Measurements from ENCODE around the gene EREG. TPM values are rescaled to one million over a fixed set of nuclear protein-coding genes. Genes with fewer than 3 reads are reported as not detected.

Gene EREG
- total and polyA plus RNA-seq, 9 of the 15 experiments (the other 6 are each of a cell fraction or from before 2014, with no cell fraction given) = 0.97 to 7.3 (median 2.5) TPM

DNA sequence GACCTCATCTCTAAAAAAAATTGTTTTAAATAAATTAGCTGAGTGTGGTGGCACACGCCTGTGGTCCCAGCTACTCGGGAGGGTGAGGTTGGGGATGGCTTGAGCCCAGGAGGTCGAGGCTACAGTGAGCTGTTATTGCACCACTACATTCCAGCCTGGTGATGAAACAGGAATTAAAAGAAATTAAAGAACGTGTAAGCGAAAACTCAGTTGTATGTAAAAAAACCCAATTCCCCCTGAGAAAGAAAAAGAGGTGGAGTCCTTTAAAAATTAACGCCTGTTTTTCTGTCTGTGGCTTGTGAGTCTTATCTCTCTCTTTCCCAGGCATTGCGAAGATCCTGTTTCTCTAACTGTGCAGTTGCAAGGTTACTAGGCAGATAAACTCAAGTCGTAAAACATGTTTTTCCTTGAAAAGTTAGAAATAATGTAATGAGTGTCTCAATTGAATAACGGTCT is 34.6 kb upstream of the EREG start (continued):
- no peak for TF ChIP-seq PCBP1 (IDR thresholded peaks at IDR 0.05; ENCODE audit: low read depth, low read length, poor library complexity, severe bottlenecking)
- peak; percentile 66 for TF ChIP-seq RBFOX2 (IDR thresholded peaks at IDR 0.05; ENCODE audit: low read depth, low read length)
- peak; percentile 77 for TF ChIP-seq TCF3 (CRISPR knock-in tag; IDR thresholded peaks at IDR 0.05)
- no peak for TF ChIP-seq EWSR1 (IDR thresholded peaks at IDR 0.05; ENCODE audit: borderline replicate concordance, low read depth, partially characterized antibody)
- TF ChIP-seq EGR1 (conservative IDR thresholded peaks at IDR 0.05) = no peak
- peak; percentile 37 for TF ChIP-seq RBBP5 (IDR thresholded peaks at IDR 0.05; ENCODE audit: borderline replicate concordance, insufficient read depth, low read length, poor library complexity, severe bottlenecking)
- TF ChIP-seq, protein P1, sequence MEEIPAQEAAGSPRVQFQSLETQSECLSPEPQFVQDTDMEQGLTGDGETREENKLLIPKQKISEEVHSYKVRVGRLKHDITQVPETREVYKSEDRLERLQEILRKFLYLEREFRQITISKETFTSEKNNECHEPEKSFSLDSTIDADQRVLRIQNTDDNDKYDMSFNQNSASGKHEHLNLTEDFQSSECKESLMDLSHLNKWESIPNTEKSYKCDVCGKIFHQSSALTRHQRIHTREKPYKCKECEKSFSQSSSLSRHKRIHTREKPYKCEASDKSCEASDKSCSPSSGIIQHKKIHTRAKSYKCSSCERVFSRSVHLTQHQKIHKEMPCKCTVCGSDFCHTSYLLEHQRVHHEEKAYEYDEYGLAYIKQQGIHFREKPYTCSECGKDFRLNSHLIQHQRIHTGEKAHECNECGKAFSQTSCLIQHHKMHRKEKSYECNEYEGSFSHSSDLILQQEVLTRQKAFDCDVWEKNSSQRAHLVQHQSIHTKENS (CRISPR knock-in tag; IDR thresholded peaks at IDR 0.05) = no peak
- no peak for TF ChIP-seq TFAM (CRISPR knock-in tag; conservative IDR thresholded peaks at IDR 0.05)
- no peak for TF ChIP-seq POLR3A (IDR thresholded peaks at IDR 0.05; ENCODE audit: borderline replicate concordance, extremely low read depth, insufficient read depth, insufficient read length)
- TF ChIP-seq TARDBP (IDR thresholded peaks at IDR 0.05) = no peak
- no peak for TF ChIP-seq GATAD2B (IDR thresholded peaks at IDR 0.05; ENCODE audit: borderline replicate concordance)
- TF ChIP-seq HDAC2 (IDR thresholded peaks at IDR 0.05) = 0 out of 2 replicates have a peak, but pooled peaks have one; percentile 35
- TF ChIP-seq FUS (optimal IDR thresholded peaks at IDR 0.05; ENCODE audit: low read depth, low read length) = no peak
- TF ChIP-seq, protein P2, sequence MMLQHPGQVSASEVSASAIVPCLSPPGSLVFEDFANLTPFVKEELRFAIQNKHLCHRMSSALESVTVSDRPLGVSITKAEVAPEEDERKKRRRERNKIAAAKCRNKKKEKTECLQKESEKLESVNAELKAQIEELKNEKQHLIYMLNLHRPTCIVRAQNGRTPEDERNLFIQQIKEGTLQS (IDR thresholded peaks at IDR 0.05) = peak; percentile 72
- TF ChIP-seq, protein P2 (CRISPR knock-in tag; conservative IDR thresholded peaks at IDR 0.05) = no peak
- no peak for TF ChIP-seq IRF2 (CRISPR knock-in tag; IDR thresholded peaks at IDR 0.05)
- TF ChIP-seq FOXP1 (CRISPR knock-in tag; IDR thresholded peaks at IDR 0.05) = no peak
- TF ChIP-seq, protein P3, sequence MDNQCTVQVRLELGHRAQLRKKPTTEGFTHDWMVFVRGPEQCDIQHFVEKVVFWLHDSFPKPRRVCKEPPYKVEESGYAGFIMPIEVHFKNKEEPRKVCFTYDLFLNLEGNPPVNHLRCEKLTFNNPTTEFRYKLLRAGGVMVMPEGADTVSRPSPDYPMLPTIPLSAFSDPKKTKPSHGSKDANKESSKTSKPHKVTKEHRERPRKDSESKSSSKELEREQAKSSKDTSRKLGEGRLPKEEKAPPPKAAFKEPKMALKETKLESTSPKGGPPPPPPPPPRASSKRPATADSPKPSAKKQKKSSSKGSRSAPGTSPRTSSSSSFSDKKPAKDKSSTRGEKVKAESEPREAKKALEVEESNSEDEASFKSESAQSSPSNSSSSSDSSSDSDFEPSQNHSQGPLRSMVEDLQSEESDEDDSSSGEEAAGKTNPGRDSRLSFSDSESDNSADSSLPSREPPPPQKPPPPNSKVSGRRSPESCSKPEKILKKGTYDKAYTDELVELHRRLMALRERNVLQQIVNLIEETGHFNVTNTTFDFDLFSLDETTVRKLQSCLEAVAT (IDR thresholded peaks at IDR 0.05) = peak; percentile 12 to 66; a peak in 3 of 4 replicates
- TF ChIP-seq, protein P4, sequence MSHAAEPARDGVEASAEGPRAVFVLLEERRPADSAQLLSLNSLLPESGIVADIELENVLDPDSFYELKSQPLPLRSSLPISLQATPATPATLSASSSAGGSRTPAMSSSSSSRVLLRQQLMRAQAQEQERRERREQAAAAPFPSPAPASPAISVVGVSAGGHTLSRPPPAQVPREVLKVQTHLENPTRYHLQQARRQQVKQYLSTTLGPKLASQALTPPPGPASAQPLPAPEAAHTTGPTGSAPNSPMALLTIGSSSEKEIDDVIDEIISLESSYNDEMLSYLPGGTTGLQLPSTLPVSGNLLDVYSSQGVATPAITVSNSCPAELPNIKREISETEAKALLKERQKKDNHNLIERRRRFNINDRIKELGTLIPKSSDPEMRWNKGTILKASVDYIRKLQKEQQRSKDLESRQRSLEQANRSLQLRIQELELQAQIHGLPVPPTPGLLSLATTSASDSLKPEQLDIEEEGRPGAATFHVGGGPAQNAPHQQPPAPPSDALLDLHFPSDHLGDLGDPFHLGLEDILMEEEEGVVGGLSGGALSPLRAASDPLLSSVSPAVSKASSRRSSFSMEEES (CRISPR knock-in tag; IDR thresholded peaks at IDR 0.05) = no peak
- no peak for TF ChIP-seq PPARD (CRISPR knock-in tag; IDR thresholded peaks at IDR 0.05)
- TF ChIP-seq ZNF311 (CRISPR knock-in tag; IDR thresholded peaks at IDR 0.05) = no peak
- TF ChIP-seq SAFB (IDR thresholded peaks at IDR 0.05; ENCODE audit: borderline replicate concordance, low read depth, low read length) = no peak
- no peak for TF ChIP-seq E2F3 (CRISPR knock-in tag; IDR thresholded peaks at IDR 0.05)
- no peak for TF ChIP-seq ZNF282 (CRISPR knock-in tag; IDR thresholded peaks at IDR 0.05)
- no peak for TF ChIP-seq NFE2L1 (tag; IDR thresholded peaks at IDR 0.05; ENCODE audit: borderline replicate concordance, low read depth)
- no peak for TF ChIP-seq MAFK (IDR thresholded peaks at IDR 0.05; ENCODE audit: low read length)

All from K562 (cell line).